WTC11 (cell line): ENCODE results near the gene GSDMA. TPM values are rescaled to one million over a fixed set of nuclear protein-coding genes. Genes with fewer than 3 reads are reported as not detected.
"Not testable (repeated sequence)": the region's sequence is repeated elsewhere in the genome, so short reads cannot be mapped to it uniquely, and the experiment has no call there.

Experiments
- ATAC-seq: fragments of 200-7000 bp; cut with Tn5 transposase; 2 replicates; pipeline ENCODE4 v1.10.0; 2021; ENCODE audit warnings: mild to moderate bottlenecking, moderate library complexity
- CTCF ChIA-PET: fragments of 300-600 bp; sonication (Branson Sonifier 250); formaldehyde crosslinking; loops from one replicate; lab custom pipeline; 2021; ENCODE audit warnings: antibody characterized with exemption; lab: Charles Lee
- POLR2A ChIA-PET: fragments of 350-600 bp; sonication (Branson Sonifier 250); formaldehyde crosslinking; loops from one replicate; lab custom pipeline; 2021; ENCODE audit warnings: antibody characterized with exemption; lab: Charles Lee
- DNase-seq: peaks from one replicate; pipeline ENCODE4 v3.0.0; 2021; ENCODE audit warnings: low spot score
- H3K27ac Mint-ChIP-seq: 2 replicates; pipeline ENCODE4 v1.8.0; 2021; ENCODE audit warnings: mixed read lengths
- H3K27me3 Mint-ChIP-seq: 2 replicates; pipeline ENCODE4 v1.8.0; 2021; ENCODE audit warnings: low read depth, mild to moderate bottlenecking, moderate library complexity, mixed read lengths
- H3K36me3 Mint-ChIP-seq: 2 replicates; pipeline ENCODE4 v1.8.0; 2021; ENCODE audit warnings: mixed read lengths
- H3K4me1 Mint-ChIP-seq: 2 replicates; pipeline ENCODE4 v1.8.0; 2022; ENCODE audit warnings: mixed read lengths
- H3K4me3 Mint-ChIP-seq: 2 replicates; pipeline ENCODE4 v1.8.0; 2021; ENCODE audit warnings: mild to moderate bottlenecking, moderate library complexity, mixed read lengths
- H3K9me3 Mint-ChIP-seq: 2 replicates; pipeline ENCODE4 v1.8.0; 2021; ENCODE audit warnings: mixed read lengths
- E2F4 ChIP-seq: sonication (generic); formaldehyde crosslinking; IDR thresholded peaks from 2 replicates; pipeline ENCODE4 v1.8.1; 2022; ENCODE audit warnings: low read depth, mild to moderate bottlenecking, moderate library complexity, missing genetic modification reagents, borderline replicate concordance
- ERG ChIP-seq: fragments of 250-450 bp; sonication (Bioruptor Pico); IDR thresholded peaks from 2 replicates; pipeline ENCODE4 v1.8.0; 2021; ENCODE audit warnings: mild to moderate bottlenecking
- ESRRA ChIP-seq: sonication (generic); formaldehyde crosslinking; IDR thresholded peaks from 2 replicates; pipeline ENCODE4 v1.8.1; 2022; ENCODE audit warnings: mild to moderate bottlenecking, missing genetic modification reagents, borderline replicate concordance
- FOXJ3 ChIP-seq: sonication (generic); formaldehyde crosslinking; IDR thresholded peaks from 2 replicates; pipeline ENCODE4 v1.9.0; 2021; ENCODE audit warnings: missing genetic modification reagents, mild to moderate bottlenecking, borderline replicate concordance
- FOXP4 ChIP-seq: sonication (generic); formaldehyde crosslinking; IDR thresholded peaks from 2 replicates; pipeline ENCODE4 v1.8.0; 2022; ENCODE audit warnings: mild to moderate bottlenecking, missing genetic modification reagents
- GABPB1 ChIP-seq: sonication (generic); formaldehyde crosslinking; IDR thresholded peaks from 2 replicates; pipeline ENCODE4 v1.8.1; 2023; ENCODE audit warnings: mild to moderate bottlenecking, missing genetic modification reagents
- GTF2I ChIP-seq: fragments of 250-450 bp; sonication (Bioruptor Pico); conservative IDR thresholded peaks from 2 replicates; pipeline ENCODE4 v1.4.0; 2021; ENCODE audit warnings: mild to moderate bottlenecking
- NFYB ChIP-seq: sonication (generic); formaldehyde crosslinking; conservative IDR thresholded peaks from 2 replicates; pipeline ENCODE4 v1.8.0; 2022; ENCODE audit warnings: low read depth, missing genetic modification reagents
- OVOL2 ChIP-seq: fragments of 250-450 bp; sonication (Bioruptor Pico); IDR thresholded peaks from 2 replicates; pipeline ENCODE4 v1.9.0; 2021; ENCODE audit warnings: mild to moderate bottlenecking, borderline replicate concordance
- RORB ChIP-seq: fragments of 250-450 bp; sonication (Bioruptor Pico); IDR thresholded peaks from 2 replicates; pipeline ENCODE4 v1.9.0; 2021; ENCODE audit warnings: mild to moderate bottlenecking
- TP53 ChIP-seq: sonication (generic); formaldehyde crosslinking; IDR thresholded peaks from 2 replicates; pipeline ENCODE4 v1.8.1; 2023; ENCODE audit warnings: mild to moderate bottlenecking, missing genetic modification reagents
- ZBTB21 ChIP-seq: sonication (generic); formaldehyde crosslinking; IDR thresholded peaks from 2 replicates; pipeline ENCODE4 v1.8.1; 2023; ENCODE audit warnings: mild to moderate bottlenecking, missing genetic modification reagents, borderline replicate concordance
- ZNF121 ChIP-seq: sonication (generic); formaldehyde crosslinking; IDR thresholded peaks from 2 replicates; pipeline ENCODE4 v1.8.0; 2023; ENCODE audit warnings: missing genetic modification reagents
- ZNF416 ChIP-seq: fragments of 250-450 bp; sonication (Bioruptor Pico); IDR thresholded peaks from 2 replicates; pipeline ENCODE4 v1.9.0; 2021; ENCODE audit warnings: mild to moderate bottlenecking, inconsistent platforms
- ZNF671 ChIP-seq: fragments of 250-450 bp; sonication (Bioruptor Pico); IDR thresholded peaks from 2 replicates; pipeline ENCODE4 v1.8.0; 2021; ENCODE audit warnings: mild to moderate bottlenecking
- total RNA-seq: library from RNA; stranded (reverse); gene quantifications from 3 replicates; pipeline ENCODE4 v1.2.3, GENCODE V29; 2021

GSDMA gene
- total RNA-seq, 1 experiment from 2014 or later, result not detected

GRCh38 chr17:40005520-40005919, 42.7 kb downstream of the GSDMA start (continued):
- TF ChIP-seq ZBTB21 (CRISPR knock-in tag), result no peak
- no peak for TF ChIP-seq FOXP4 (CRISPR knock-in tag)

GRCh38 chr17:40010946-40011500, 48.2 kb downstream of the GSDMA start:
- H3K27me3 Mint-ChIP-seq, ATAC-seq, POLR2A ChIA-PET, H3K36me3 Mint-ChIP-seq, H3K27ac Mint-ChIP-seq, H3K4me3 Mint-ChIP-seq, DNase-seq: not testable (repeated sequence)
- CTCF ChIA-PET, result interaction anchor here (1.2 to 2.1 kb wide), 2 partner anchors 64 to 257 kb away, joined by 3 to 6 read pairs; no protein-coding TSS in a partner anchor
- peaks cover 14% of the 10 kb centered on the region for H3K9me3 Mint-ChIP-seq
- H3K4me1 Mint-ChIP-seq, result peaks cover 23% of the 10 kb centered on the region

GRCh38 chr17:40012017-40012647, 49.3 kb downstream of the GSDMA start:
- H3K36me3 Mint-ChIP-seq, POLR2A ChIA-PET, H3K4me3 Mint-ChIP-seq, ATAC-seq, H3K27me3 Mint-ChIP-seq: not testable (repeated sequence)
- CTCF ChIA-PET, result interaction anchor here (0.6 to 7.6 kb wide), 7 partner anchors 10 to 74 kb away, joined by 3 to 128 read pairs (median 27); no protein-coding TSS in a partner anchor
- Mint-ChIP-seq H3K27ac (peak overlapping the region; percentile 76; the same call in 1 of the 2 replicates), H3K4me1 (peaks cover 23% of the 10 kb centered on the region), H3K9me3 (peaks cover 14% of the 10 kb centered on the region)
- TF ChIP-seq NFYB (CRISPR knock-in tag), result 0 out of 2 replicates have a peak, but pooled peaks have one; percentile 20
- TF ChIP-seq, all 79 proteins: peak for 1; not testable (repeated sequence) for 78
- DNase-seq, result not testable (repeated sequence)

- POLR2A ChIA-PET, result no interaction called here
- H3K27ac Mint-ChIP-seq, result no peak overlapping the region
- no peak for TF ChIP-seq FOXP4 (CRISPR knock-in tag)
- TF ChIP-seq ZNF121 (CRISPR knock-in tag), result 0 out of 2 replicates have a peak, but pooled peaks have one; percentile 15
Measured at GRCh38 chr17:40014375-40014980, 51.7 kb downstream of the GSDMA start.

GRCh38 chr17:40015005-40015997, 52.5 kb downstream of the GSDMA start, which contains the start of gene CSF3:
CSF3 (plus strand) TSS chr17:40015440; CDS start chr17:40015475, 35 bp downstream.
- peaks cover 7% of the 10 kb centered on the region for H3K36me3 Mint-ChIP-seq
- CTCF ChIA-PET, result interaction anchor here (0.6 to 7.6 kb wide), 11 partner anchors 11 to 204 kb away, joined by 3 to 128 read pairs (median 4); partner anchors contain the start of gene WIPF2
- POLR2A ChIA-PET, result interaction anchor here (0.7 kb wide), 1 partner anchor 8 kb away, joined by 3 read pairs; no protein-coding TSS in a partner anchor
- no peak within 1 kb of the TSS for H3K4me3 Mint-ChIP-seq
- DNase-seq (no peak), ATAC-seq (no peak)
- H3K27me3 Mint-ChIP-seq, result no peaks in the 10 kb centered on the region
- peaks cover 47% of the 10 kb centered on the region for H3K4me1 Mint-ChIP-seq
- H3K9me3 Mint-ChIP-seq, result peaks cover 14% of the 10 kb centered on the region
- H3K27ac Mint-ChIP-seq, result no peak within 1 kb of the TSS
- TF ChIP-seq E2F4 (CRISPR knock-in tag) (no peak), ESRRA (no peak), FOXJ3 (CRISPR knock-in tag) (no peak), TP53 (CRISPR knock-in tag) (no peak), ERG (CRISPR knock-in tag) (no peak), RORB (CRISPR knock-in tag) (no peak), GABPB1 (CRISPR knock-in tag) (no peak), ZNF671 (CRISPR knock-in tag) (no peak), GTF2I (CRISPR knock-in tag) (no peak), OVOL2 (CRISPR knock-in tag) (no peak), ZNF416 (CRISPR knock-in tag) (no peak)

More at GRCh38 chr17:40014375-40014980, 51.7 kb downstream of the GSDMA start:
- Mint-ChIP-seq H3K4me3 (no peak overlapping the region), H3K9me3 (peaks cover 14% of the 10 kb centered on the region), H3K4me1 (peaks cover 45% of the 10 kb centered on the region), H3K36me3 (no peaks in the 10 kb centered on the region), H3K27me3 (no peaks in the 10 kb centered on the region)
- no peak for DNase-seq
- ATAC-seq, result no peak
- CTCF ChIA-PET, result interaction anchor here (0.6 to 7.6 kb wide), 8 partner anchors 12 to 276 kb away, joined by 3 to 128 read pairs (median 12); no protein-coding TSS in a partner anchor
